Prostate gland (tissue), 2 donors: ENCODE data around the gene NSMCE1.

ENCODE experiments used
- POLR2A ChIP-seq: fragments of 450-650 bp; IDR thresholded peaks from one replicate; pipeline ENCODE4 v1.6.1; 2016; ENCODE audit warnings: antibody characterized with exemption, mild to moderate bottlenecking
- POLR2AphosphoS5 ChIP-seq: sonication (generic); formaldehyde crosslinking; IDR thresholded peaks from one replicate; pipeline ENCODE4 v1.6.1; 2017; ENCODE audit warnings: antibody characterized with exemption
- TF ChIP-seq, protein P1 (sequence below), 4 experiments: fragments of 200-600 bp in 2 of 4; fragments of 450-650 bp in 2 of 4; sonication (generic) in 2 of 4; IDR thresholded peaks; 1 replicate in 3 of 4; 2 replicates in 1 of 4; pipeline ENCODE4 v1.5.1; 2016 to 2019; ENCODE audit warnings: antibody characterized with exemption in 4 of 4, mild to moderate bottlenecking in 2 of 4, moderate library complexity in 2 of 4

DNA sequence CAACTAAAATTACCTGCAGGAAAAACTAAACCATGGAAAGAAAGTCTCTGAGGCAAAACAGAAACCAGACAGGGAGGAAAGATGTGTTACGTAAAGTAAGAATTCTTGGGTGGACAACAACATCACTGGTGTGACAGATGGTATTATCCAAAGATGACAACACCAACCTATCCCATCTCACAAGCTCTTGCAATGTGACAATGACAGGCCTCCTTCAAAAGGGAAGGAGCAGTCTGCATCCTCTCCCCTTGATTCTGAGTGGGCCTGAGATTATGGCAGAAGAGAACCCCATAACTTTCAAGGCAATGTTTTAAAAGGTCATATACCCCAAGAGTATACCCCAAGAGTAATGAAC, 82.8 kb downstream of the NSMCE1 start:
- TF ChIP-seq, protein P1, sequence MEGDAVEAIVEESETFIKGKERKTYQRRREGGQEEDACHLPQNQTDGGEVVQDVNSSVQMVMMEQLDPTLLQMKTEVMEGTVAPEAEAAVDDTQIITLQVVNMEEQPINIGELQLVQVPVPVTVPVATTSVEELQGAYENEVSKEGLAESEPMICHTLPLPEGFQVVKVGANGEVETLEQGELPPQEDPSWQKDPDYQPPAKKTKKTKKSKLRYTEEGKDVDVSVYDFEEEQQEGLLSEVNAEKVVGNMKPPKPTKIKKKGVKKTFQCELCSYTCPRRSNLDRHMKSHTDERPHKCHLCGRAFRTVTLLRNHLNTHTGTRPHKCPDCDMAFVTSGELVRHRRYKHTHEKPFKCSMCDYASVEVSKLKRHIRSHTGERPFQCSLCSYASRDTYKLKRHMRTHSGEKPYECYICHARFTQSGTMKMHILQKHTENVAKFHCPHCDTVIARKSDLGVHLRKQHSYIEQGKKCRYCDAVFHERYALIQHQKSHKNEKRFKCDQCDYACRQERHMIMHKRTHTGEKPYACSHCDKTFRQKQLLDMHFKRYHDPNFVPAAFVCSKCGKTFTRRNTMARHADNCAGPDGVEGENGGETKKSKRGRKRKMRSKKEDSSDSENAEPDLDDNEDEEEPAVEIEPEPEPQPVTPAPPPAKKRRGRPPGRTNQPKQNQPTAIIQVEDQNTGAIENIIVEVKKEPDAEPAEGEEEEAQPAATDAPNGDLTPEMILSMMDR (IDR thresholded peaks at IDR 0.05): no peak
- TF ChIP-seq POLR2AphosphoS5: no peak
- no peak for TF ChIP-seq POLR2A
